Esophagus (tissue), 2 donors: ENCODE measurements around the gene DHX36. TPM values are rescaled to one million over a fixed set of nuclear protein-coding genes. Genes with fewer than 3 reads are reported as not detected.
A peak's percentile ranks its signal among the peaks of the same experiment; 100 is the strongest.

Experiments used
- H3K27ac ChIP-seq, 2 donors: one replicate each; pipeline ENCODE4 v1.5.1; 2013; ENCODE audit warnings: low read depth in 2 of 2, mild to moderate bottlenecking in 2 of 2, inconsistent platforms in 1 of 2, low read length in 1 of 2, moderate library complexity in 1 of 2
- H3K27me3 ChIP-seq, 2 donors: one replicate each; pipeline ENCODE4 v1.6.1; 2013; ENCODE audit warnings: low read length in 2 of 2, control low read depth in 1 of 2, mild to moderate bottlenecking in 1 of 2; ENCODE audit not compliant: insufficient read depth in 2 of 2, control insufficient read depth in 1 of 2
- H3K36me3 ChIP-seq, 2 donors: one replicate each; pipeline ENCODE4 v1.6.1; 2013; ENCODE audit warnings: low read length in 1 of 2; ENCODE audit not compliant: control insufficient read depth in 2 of 2, insufficient read depth in 2 of 2
- H3K4me1 ChIP-seq, 2 donors: one replicate each; pipeline ENCODE4 v1.6.1; 2013; ENCODE audit warnings: low read length in 1 of 2; ENCODE audit not compliant: control insufficient read depth in 2 of 2, insufficient read depth in 2 of 2
- H3K4me3 ChIP-seq, 2 donors: one replicate each; pipeline ENCODE4 v1.5.1; 2013; ENCODE audit warnings: low read length in 2 of 2, mild to moderate bottlenecking in 2 of 2, low read depth in 1 of 2, moderate library complexity in 1 of 2
- H3K9me3 ChIP-seq, 2 donors: one replicate each; pipeline ENCODE4 v1.6.1; 2013; ENCODE audit warnings: mild to moderate bottlenecking in 2 of 2, low read depth in 1 of 2, low read length in 1 of 2, moderate library complexity in 1 of 2; ENCODE audit not compliant: control insufficient read depth in 2 of 2, insufficient read depth in 1 of 2
- WGBS, 2 donors: extraction: QIAGEN DNeasy Blood & Tissue Kit; methylation state at CpG; one replicate each; pipeline ENCODE4 v1.1.7; 2013; 5-methylcytosine and 5-hydroxymethylcytosine counted together
- polyA plus RNA-seq, 2 donors: library from polyadenylated mRNA; stranded (reverse); fragments of 200-250 nt; gene quantifications; one replicate each; pipeline ENCODE4 v1.2.3, GENCODE V29; 2013
- donor health status: healthy with polysubstance abuse.
- donor health status: Bipolar disorder and iron deficiency.

The DHX36 gene
- polyA plus RNA-seq, 2 donors = 17.0 to 21.1 TPM

DNA sequence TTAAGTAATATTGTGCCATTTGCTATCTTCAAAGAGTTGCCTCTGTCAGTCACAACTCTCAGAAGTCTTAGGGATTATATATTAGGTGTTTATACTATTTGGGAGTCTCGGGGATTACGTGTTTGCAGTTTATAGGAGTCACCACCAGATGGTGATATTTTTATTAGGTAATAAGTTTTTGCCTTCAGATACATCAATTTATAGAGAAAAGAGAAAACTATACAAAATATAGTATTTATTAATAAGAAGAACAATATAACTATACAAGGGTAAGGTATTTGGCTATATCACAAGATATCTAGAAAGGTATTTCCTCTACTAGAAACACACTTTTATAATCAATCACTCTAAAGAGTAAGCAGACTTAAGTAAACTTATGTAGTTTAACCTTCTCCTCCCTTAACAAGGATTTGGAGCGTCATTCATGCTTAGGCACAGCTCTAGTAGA lies 10.7 kb upstream of the DHX36 start:
- Histone ChIP-seq H3K4me1 (no peaks in the 10 kb centered on the region), H3K27me3 (peaks cover 0 to 2% of the 10 kb centered on the region in 2 donors), H3K9me3 (no peaks in the 10 kb centered on the region), H3K27ac (no peak overlapping the region), H3K4me3 (no peak overlapping the region), H3K36me3 (no peaks in the 10 kb centered on the region)
- WGBS, 2 donors = 9 to 11% methylated on average over 3 of the region's 3 CpGs

DNA sequence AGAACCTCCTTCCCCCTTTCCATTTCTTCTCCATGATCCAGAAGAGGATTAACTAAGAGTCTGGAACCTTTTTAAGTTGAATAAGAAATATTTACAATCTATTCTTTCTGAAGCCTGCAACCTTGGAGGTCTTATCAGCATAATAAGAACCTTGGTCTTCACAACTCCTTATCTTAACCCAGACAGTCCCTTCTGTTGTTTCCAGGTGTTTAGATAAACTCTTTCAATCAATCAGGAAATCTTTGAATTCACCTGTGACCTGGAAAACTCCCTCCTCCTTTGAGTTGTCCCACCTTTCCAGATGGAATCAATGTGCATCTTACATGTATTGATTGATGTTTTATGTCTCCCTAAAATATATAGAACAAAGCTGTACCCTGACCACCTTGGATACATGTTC lies 3.6 kb upstream of the DHX36 start:
- H3K4me3 ChIP-seq = no peak overlapping the region
- H3K36me3 ChIP-seq = no peaks in the 10 kb centered on the region
- H3K27me3 ChIP-seq = no peaks in the 10 kb centered on the region
- H3K27ac ChIP-seq = no peak overlapping the region
- H3K4me1 ChIP-seq = no peaks in the 10 kb centered on the region
- H3K9me3 ChIP-seq = no peaks in the 10 kb centered on the region

GRCh38 chr3:154324919-154325318 lies 632 bp upstream of the DHX36 start:
- WGBS, 2 donors = 57 to 60% methylated on average over 3 of the region's 3 CpGs
- Histone ChIP-seq H3K36me3 (no peaks in the 10 kb centered on the region), H3K9me3 (no peaks in the 10 kb centered on the region), H3K27ac (no peak overlapping the region), H3K27me3 (no peaks in the 10 kb centered on the region), H3K4me3 (peak overlapping the region in 1 of 2 donors; percentile 94), H3K4me1 (no peaks in the 10 kb centered on the region)

- no peaks in the 10 kb centered on the region for H3K9me3 ChIP-seq
- 73 to 76% methylated on average over 5 of the region's 5 CpGs for WGBS, 2 donors
- H3K36me3 ChIP-seq = peaks cover 0 to 3% of the 10 kb centered on the region in 2 donors
- H3K4me1 ChIP-seq = no peaks in the 10 kb centered on the region
- no peak overlapping the region for H3K4me3 ChIP-seq
- H3K27ac ChIP-seq = no peak overlapping the region
- H3K27me3 ChIP-seq = no peaks in the 10 kb centered on the region
Observed at GRCh38 chr3:154316974-154317767, 7.1 kb downstream of the DHX36 start.

GRCh38 chr3:154314152-154314551 lies 10.1 kb downstream of the DHX36 start:
- Histone ChIP-seq H3K36me3 (peaks cover 0 to 3% of the 10 kb centered on the region in 2 donors), H3K27ac (no peak overlapping the region), H3K4me1 (no peaks in the 10 kb centered on the region), H3K9me3 (no peaks in the 10 kb centered on the region), H3K4me3 (no peak overlapping the region), H3K27me3 (no peaks in the 10 kb centered on the region)
- 95 to 99% methylated on average over 1 of the region's 1 CpG for WGBS, 2 donors

DNA sequence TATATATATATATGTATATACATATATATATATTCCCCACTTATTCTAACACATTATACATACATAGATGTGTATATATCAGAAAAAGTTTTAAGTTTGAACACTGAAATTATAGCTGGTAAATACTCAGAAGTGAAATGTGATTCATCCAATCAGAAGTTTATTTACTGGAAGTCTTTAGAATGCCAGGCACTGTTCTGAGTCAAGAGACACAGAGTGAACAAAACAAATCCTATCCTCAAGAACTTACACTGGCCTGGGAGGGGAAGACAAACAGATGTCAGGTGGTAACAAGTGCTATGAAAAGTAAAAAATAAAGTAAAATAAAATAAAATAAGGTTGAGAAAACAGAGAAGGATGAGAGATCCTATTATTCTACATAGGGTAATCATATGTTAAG lies 13.4 kb downstream of the DHX36 start:
- Histone ChIP-seq H3K4me1 (no peaks in the 10 kb centered on the region), H3K27ac (no peak overlapping the region), H3K27me3 (no peaks in the 10 kb centered on the region), H3K9me3 (no peaks in the 10 kb centered on the region), H3K36me3 (peaks cover 0 to 3% of the 10 kb centered on the region in 2 donors), H3K4me3 (no peak overlapping the region)

DNA sequence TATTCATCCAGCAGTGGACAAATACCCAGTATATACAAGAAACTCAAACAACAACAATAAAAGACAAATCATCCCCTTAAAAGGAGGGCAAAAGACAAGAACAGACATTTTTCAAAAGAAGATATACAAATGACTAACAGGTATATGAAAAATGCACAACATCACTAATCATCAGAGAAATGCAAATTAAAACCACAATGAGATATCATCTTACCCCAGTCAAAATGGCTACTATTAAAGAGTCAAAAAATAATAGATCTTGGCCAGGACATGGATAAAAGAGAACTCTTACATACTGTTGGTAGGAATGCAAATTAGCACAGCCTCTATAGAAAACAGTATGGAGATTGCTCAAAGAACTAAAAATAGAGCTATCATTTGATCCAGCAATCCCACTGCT lies 16.9 kb downstream of the DHX36 start:
- Histone ChIP-seq H3K9me3 (no peaks in the 10 kb centered on the region), H3K4me1 (no peaks in the 10 kb centered on the region), H3K27ac (no peak overlapping the region), H3K27me3 (no peaks in the 10 kb centered on the region), H3K36me3 (peaks cover 7 to 9% of the 10 kb centered on the region in 2 donors), H3K4me3 (no peak overlapping the region)

- 91 to 93% methylated on average over 3 of the region's 3 CpGs for WGBS, 2 donors
- Histone ChIP-seq H3K9me3 (no peaks in the 10 kb centered on the region), H3K4me3 (no peak overlapping the region), H3K4me1 (no peaks in the 10 kb centered on the region), H3K36me3 (peaks cover 11 to 13% of the 10 kb centered on the region in 2 donors), H3K27ac (no peak overlapping the region), H3K27me3 (no peaks in the 10 kb centered on the region)
Observed at GRCh38 chr3:154304936-154305335, 19.4 kb downstream of the DHX36 start.

GRCh38 chr3:154304116-154304786 lies 20.0 kb downstream of the DHX36 start:
- Histone ChIP-seq H3K4me1 (no peaks in the 10 kb centered on the region), H3K27me3 (no peaks in the 10 kb centered on the region), H3K4me3 (no peak overlapping the region), H3K27ac (no peak overlapping the region), H3K9me3 (no peaks in the 10 kb centered on the region), H3K36me3 (peaks cover 11 to 13% of the 10 kb centered on the region in 2 donors)

- 89 to 92% methylated on average over 3 of the region's 3 CpGs for WGBS, 2 donors
- H3K36me3 ChIP-seq = peaks cover 11 to 13% of the 10 kb centered on the region in 2 donors
Observed at GRCh38 chr3:154301561-154301960, 22.7 kb downstream of the DHX36 start.

More at GRCh38 chr3:154301561-154301960, 22.7 kb downstream of the DHX36 start:
- no peaks in the 10 kb centered on the region for H3K9me3 ChIP-seq
- no peaks in the 10 kb centered on the region for H3K27me3 ChIP-seq
- H3K4me1 ChIP-seq = no peaks in the 10 kb centered on the region
- H3K4me3 ChIP-seq = no peak overlapping the region
- H3K27ac ChIP-seq = no peak overlapping the region
